PC-9 (cell line): Measurements from ENCODE around the gene PLEKHA7. TPM values are rescaled to one million over a fixed set of nuclear protein-coding genes. Genes with fewer than 3 reads are reported as not detected.

Experiments used
- BruUV-seq: library from RNA; stranded (reverse); fragments of 400-500 nt; replicated peaks from 2 replicates; lab custom pipeline; 2021; lab: Mats Ljungman, UMichigan
- CTCF ChIA-PET: fragments of 300-600 bp; sonication (Branson Sonifier 250); formaldehyde crosslinking; loops from one replicate; lab custom pipeline; 2022; ENCODE audit warnings: antibody characterized with exemption; lab: Charles Lee
- POLR2A ChIA-PET: fragments of 300-600 bp; sonication (Branson Sonifier 250); formaldehyde crosslinking; loops from one replicate; lab custom pipeline; 2022; ENCODE audit warnings: antibody characterized with exemption; ENCODE audit not compliant: unreplicated experiment; lab: Charles Lee
- DNase-seq, 2 experiments: peaks; one replicate each; pipeline versions ENCODE4 v3.0.0 to v3.0.0-alpha.2; 2015 to 2022; ENCODE audit warnings: mixed read lengths in 1 of 2
- H2AFZ ChIP-seq: fragments of 200-600 bp; sonication (generic); 2 replicates; pipeline ENCODE4 v1.8.1; 2017; ENCODE audit warnings: antibody characterized with exemption
- H3F3A ChIP-seq: fragments of 200-600 bp; sonication (generic); 2 replicates; pipeline ENCODE4 v1.8.1; 2017; ENCODE audit warnings: antibody characterized with exemption, mild to moderate bottlenecking, low read depth; ENCODE audit not compliant: insufficient read depth
- H3K27ac ChIP-seq: fragments of 200-600 bp; sonication (generic); 2 replicates; pipeline ENCODE4 v1.6.1; 2016; ENCODE audit warnings: mixed run types
- H3K27me3 ChIP-seq: fragments of 200-600 bp; sonication (generic); 2 replicates; pipeline ENCODE4 v1.6.1; 2016; ENCODE audit warnings: low read depth, mixed run types; ENCODE audit not compliant: insufficient read depth
- H3K36me3 ChIP-seq: fragments of 200-600 bp; sonication (generic); 2 replicates; pipeline ENCODE4 v1.6.1; 2016; ENCODE audit warnings: low read depth, mixed run types
- H3K4me1 ChIP-seq: fragments of 200-600 bp; sonication (generic); replicated peaks from 2 replicates; pipeline ENCODE4 v1.6.1; 2016; ENCODE audit warnings: mixed run types; ENCODE audit not compliant: insufficient read depth
- H3K4me2 ChIP-seq: fragments of 200-600 bp; sonication (generic); 2 replicates; pipeline ENCODE4 v1.6.1; 2017; ENCODE audit warnings: mixed run types
- H3K4me3 ChIP-seq: fragments of 200-600 bp; sonication (generic); 2 replicates; pipeline ENCODE4 v1.6.1; 2016; ENCODE audit warnings: mixed run types
- H3K79me2 ChIP-seq: fragments of 200-600 bp; sonication (generic); 2 replicates; pipeline ENCODE4 v1.6.1; 2017; ENCODE audit warnings: low read depth, mixed run types
- H3K9me2 ChIP-seq: fragments of 200-600 bp; sonication (generic); 2 replicates; pipeline ENCODE4 v1.8.1; 2017; ENCODE audit warnings: mild to moderate bottlenecking; ENCODE audit not compliant: insufficient read depth
- H3K9me3 ChIP-seq: fragments of 200-600 bp; sonication (generic); 2 replicates; pipeline ENCODE4 v1.8.1; 2016; ENCODE audit warnings: low read depth; ENCODE audit not compliant: insufficient read depth
- H4K20me1 ChIP-seq: fragments of 200-600 bp; sonication (generic); 2 replicates; pipeline ENCODE4 v1.8.1; 2017; ENCODE audit not compliant: insufficient read depth
- CTCF ChIP-seq: fragments of 200-600 bp; sonication (generic); conservative IDR thresholded peaks from 2 replicates; pipeline ENCODE4 v1.6.1; 2017; ENCODE audit warnings: mixed run types, antibody characterized with exemption, mild to moderate bottlenecking, moderate library complexity
- EZH2 ChIP-seq: fragments of 200-600 bp; sonication (generic); IDR thresholded peaks from 2 replicates; pipeline ENCODE4 v1.8.0; 2017; ENCODE audit warnings: antibody characterized with exemption, low read depth
- intact Hi-C: fragments of 100-400 bp; cut with micrococcal nuclease; formaldehyde crosslinking; loops from one replicate; pipeline ENCODE4 v1.10.0; 2022; ENCODE audit not compliant: unreplicated experiment
- total RNA-seq: library from RNA; stranded (reverse); gene quantifications from 2 replicates; pipeline ENCODE4 v1.2.3, GENCODE V29; 2021

PLEKHA7 gene
- total RNA-seq, 1 experiment from 2014 or later = 26.9 TPM

GRCh38 chr11:16831316-16832192 lies 182.7 kb downstream of the PLEKHA7 start:
- no peak for DNase-seq
- H3K4me2 ChIP-seq = no peak overlapping the region
- no peaks in the 10 kb centered on the region for H3K4me1 ChIP-seq
- no peaks in the 10 kb centered on the region for H4K20me1 ChIP-seq
- CTCF ChIA-PET = no interaction called here
- H3K9me3 ChIP-seq = no peaks in the 10 kb centered on the region
- no peaks in the 10 kb centered on the region for H3F3A ChIP-seq
- intact Hi-C loops = no loop called here
- POLR2A ChIA-PET = interaction anchor here (0.6 kb wide), 1 partner anchor 11 kb away, joined by 3 read pairs; no protein-coding TSS in a partner anchor
- no peaks in the 10 kb centered on the region for H3K9me2 ChIP-seq
- BruUV-seq = no TSS peak
- H3K27ac ChIP-seq = no peak overlapping the region
- no peak overlapping the region for H3K4me3 ChIP-seq
- no peaks in the 10 kb centered on the region for H3K36me3 ChIP-seq
- no peak overlapping the region for H2AFZ ChIP-seq
- TF ChIP-seq EZH2 (no peak), CTCF (no peak)
- H3K79me2 ChIP-seq = no peaks in the 10 kb centered on the region
- H3K27me3 ChIP-seq = no peaks in the 10 kb centered on the region

GRCh38 chr11:16827139-16827538 lies 187.1 kb downstream of the PLEKHA7 start:
- H3K9me3 ChIP-seq = no peaks in the 10 kb centered on the region
- no peak overlapping the region for H3K4me2 ChIP-seq
- no peaks in the 10 kb centered on the region for H3K36me3 ChIP-seq
- H3K4me1 ChIP-seq = peaks cover under 1% of the 10 kb centered on the region; the same call in 1 of the 2 replicates
- no peaks in the 10 kb centered on the region for H4K20me1 ChIP-seq
- H2AFZ ChIP-seq = no peak overlapping the region
- intact Hi-C loops = no loop called here
- TF ChIP-seq CTCF (no peak), EZH2 (no peak)
- no peak overlapping the region for H3K27ac ChIP-seq
- H3K27me3 ChIP-seq = no peaks in the 10 kb centered on the region
- H3K9me2 ChIP-seq = no peaks in the 10 kb centered on the region
- CTCF ChIA-PET = no interaction called here
- H3K79me2 ChIP-seq = no peaks in the 10 kb centered on the region
- no TSS peak for BruUV-seq
- DNase-seq = no peak
- no peak overlapping the region for H3K4me3 ChIP-seq
- POLR2A ChIA-PET = no interaction called here
- H3F3A ChIP-seq = no peaks in the 10 kb centered on the region

GRCh38 chr11:16825968-16826367 lies 188.2 kb downstream of the PLEKHA7 start:
- H3K4me2 ChIP-seq = no peak overlapping the region
- CTCF ChIA-PET = no interaction called here
- no peaks in the 10 kb centered on the region for H3K36me3 ChIP-seq
- H3K27me3 ChIP-seq = no peaks in the 10 kb centered on the region
- no peak for TF ChIP-seq CTCF
- TF ChIP-seq EZH2 = no peak
- intact Hi-C loops = no loop called here
- no TSS peak for BruUV-seq
- peaks cover 12% of the 10 kb centered on the region for H3K4me1 ChIP-seq
- no peak for DNase-seq
- peaks cover 9% of the 10 kb centered on the region; the same call in 1 of the 2 replicates for H3F3A ChIP-seq
- H3K4me3 ChIP-seq = no peak overlapping the region
- H3K79me2 ChIP-seq = no peaks in the 10 kb centered on the region
- no peaks in the 10 kb centered on the region for H3K9me3 ChIP-seq
- H2AFZ ChIP-seq = no peak overlapping the region
- H4K20me1 ChIP-seq = no peaks in the 10 kb centered on the region
- H3K9me2 ChIP-seq = no peaks in the 10 kb centered on the region
- POLR2A ChIA-PET = no interaction called here
- no peak overlapping the region for H3K27ac ChIP-seq
